RCC 7860 (cell line): ENCODE results near the gene TMEM271.

Experiments used
- DNase-seq: peaks from one replicate; pipeline ENCODE4 v3.0.0-alpha.2; 2015; ENCODE audit warnings: low spot score
- FAIRE-seq: peaks from 2 replicates; lab custom pipeline; 2012; peaks lifted over from hg19 to GRCh38; lab: Jason Lieb, UNC

The TMEM271 gene

GRCh38 chr4:581753-582361 lies 5.8 kb upstream of the TMEM271 start:
- no peak for FAIRE-seq
- no peak for DNase-seq

- DNase-seq (no peak), FAIRE-seq (no peak)
Observed at GRCh38 chr4:581181-581580, 5.1 kb upstream of the TMEM271 start.

GRCh38 chr4:579543-580175 lies 3.6 kb upstream of the TMEM271 start:
- FAIRE-seq (no peak), DNase-seq (no peak)

DNA sequence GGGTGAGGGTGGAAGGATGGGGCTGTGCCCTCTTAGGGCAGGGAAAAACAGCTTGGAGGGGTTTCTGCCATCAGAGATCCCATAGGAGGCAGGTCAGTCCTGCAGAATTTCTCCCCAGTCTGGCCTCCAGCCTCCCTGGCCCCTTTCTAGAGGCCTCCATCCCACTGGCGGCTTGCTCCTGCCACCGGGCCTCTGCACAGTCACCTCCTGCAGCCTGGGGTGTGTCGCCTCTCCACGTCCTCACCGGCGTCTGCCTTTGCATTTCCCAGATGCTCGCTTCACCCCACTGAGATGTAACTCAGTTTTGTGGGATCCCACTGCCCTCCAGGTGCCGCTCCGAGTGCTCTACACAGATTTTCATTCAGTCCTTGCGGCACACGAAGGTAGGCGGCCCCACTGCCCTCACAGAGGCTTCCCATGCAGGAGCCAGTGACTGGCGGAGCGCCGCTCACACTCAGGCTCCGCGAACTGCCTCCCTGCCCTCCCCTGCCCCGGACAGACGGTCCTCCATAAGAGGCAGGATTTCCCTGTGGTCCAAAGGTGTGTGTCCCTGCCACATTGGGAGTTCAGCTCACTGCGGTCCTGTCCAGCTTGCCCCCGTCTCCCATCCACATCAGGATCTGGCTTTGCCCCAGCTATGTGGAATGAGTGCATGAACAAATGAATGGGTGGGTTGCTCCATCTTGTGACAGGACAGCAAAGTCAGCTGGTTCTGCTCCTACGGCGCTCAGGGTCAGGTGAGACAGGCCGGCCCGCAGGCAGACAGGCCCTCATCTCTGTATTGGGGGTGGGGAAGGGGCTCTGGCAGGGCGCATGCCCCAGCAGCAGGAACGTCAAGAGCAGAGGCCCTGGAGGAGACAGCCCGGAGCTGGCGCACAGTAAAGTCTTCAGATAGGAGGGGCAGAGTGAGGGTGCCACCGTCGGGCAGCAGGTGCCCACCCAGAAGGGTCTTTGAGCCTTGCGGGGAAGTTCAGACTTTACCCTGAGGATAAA lies 2.7 kb upstream of the TMEM271 start:
- FAIRE-seq = no peak
- no peak for DNase-seq

DNA sequence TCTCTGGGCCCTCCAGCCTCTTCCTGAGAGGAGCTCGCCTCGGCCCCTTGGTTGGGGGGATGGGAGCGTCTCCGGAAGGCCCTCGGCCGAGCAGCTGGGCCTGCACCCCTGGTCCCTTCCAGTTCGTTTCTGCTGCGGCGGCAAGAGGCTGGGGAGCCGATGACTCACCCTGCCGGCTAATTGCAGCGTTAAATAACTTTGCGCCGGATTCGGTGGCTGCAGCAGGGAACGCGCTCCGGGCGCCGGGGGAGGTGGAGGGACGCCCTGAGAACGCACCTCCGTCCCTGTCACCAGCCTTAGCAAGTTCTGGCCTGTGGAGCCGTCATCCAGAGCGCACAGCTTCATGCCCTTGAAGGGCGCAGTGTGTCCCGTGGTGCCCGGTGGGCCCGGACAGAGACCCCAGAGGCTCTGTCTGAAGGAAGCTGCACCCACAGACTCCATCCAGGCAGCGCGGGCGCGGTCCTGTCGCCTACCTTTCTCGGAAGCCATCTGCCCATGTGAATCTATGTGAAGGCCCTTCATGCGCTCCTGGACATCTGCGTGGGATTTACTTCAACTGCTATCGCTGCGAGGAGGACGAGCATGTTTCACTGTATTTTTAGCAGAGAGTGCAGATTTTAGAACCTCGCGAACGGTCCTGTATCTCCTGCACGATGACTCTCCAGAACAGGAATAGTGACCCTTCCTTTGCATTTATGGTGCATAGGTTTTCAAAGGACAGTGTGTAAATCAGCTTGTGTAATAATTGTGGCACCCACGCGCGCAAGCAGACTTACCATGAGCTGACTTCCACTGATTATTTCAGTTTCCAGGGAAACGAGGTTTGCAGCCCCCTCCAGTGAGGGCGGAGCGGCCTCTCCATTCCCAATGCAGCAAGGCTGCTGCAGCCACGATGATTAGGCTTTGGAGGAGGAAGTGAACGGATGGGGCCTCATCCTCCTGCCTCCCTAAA lies 1.7 kb upstream of the TMEM271 start:
- DNase-seq (no peak), FAIRE-seq (no peak)

- DNase-seq (no peak), FAIRE-seq (no peak)
Observed at GRCh38 chr4:576991-577498, 950 bp upstream of the TMEM271 start.

DNA sequence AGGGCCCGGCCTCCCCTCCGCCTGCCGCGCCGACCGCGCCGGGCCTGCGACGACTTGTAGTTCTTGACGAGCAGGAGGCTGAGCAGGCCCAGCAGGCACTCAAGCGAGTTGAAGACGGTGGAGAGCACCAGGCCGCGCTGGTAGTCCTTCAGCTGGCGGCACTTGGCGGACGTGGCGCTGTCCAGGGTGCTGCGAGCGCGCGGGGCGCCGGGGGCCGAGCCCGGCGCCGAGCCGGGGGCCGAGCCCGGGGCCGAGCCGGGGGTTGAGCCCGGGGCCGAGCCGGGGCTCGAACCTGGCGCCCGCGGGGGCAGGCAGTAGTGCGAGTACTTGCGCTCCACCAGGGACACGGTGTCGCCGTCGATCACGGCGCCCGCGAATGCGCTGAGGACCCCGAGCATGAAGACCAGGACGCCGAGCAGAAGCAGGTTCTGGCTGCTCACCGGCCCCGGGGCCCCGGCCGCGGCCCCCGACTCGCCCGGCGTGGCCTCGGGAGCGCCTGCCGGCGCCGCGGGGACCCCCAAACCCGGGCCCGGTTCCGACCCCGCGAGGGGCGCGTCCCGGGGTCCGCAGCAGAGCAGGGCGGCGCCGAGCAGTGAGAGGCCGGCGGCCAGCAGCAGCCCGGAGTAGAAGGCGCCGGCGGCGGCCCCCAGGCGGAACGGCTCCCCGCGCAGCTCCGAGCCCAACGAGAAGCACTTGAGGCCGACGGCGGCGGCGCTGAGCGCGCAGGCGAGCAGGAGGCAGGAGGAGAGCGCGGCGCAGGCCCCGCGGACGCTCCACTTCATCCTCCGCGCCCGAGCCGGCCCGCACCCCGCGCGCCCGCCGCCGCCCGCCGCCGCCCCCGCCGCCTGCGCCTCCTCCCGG lies 584 bp downstream of the TMEM271 start:
- FAIRE-seq = no peak
- DNase-seq = no peak

- no peak for FAIRE-seq
- DNase-seq = no peak
Observed at GRCh38 chr4:574346-575161, 1.5 kb downstream of the TMEM271 start.

GRCh38 chr4:573122-573892 lies 2.8 kb downstream of the TMEM271 start:
- FAIRE-seq (no peak), DNase-seq (no peak)

GRCh38 chr4:572594-572993 lies 3.5 kb downstream of the TMEM271 start:
- FAIRE-seq (no peak), DNase-seq (no peak)

- no peak for DNase-seq
- no peak for FAIRE-seq
Observed at GRCh38 chr4:571838-572572, 4.1 kb downstream of the TMEM271 start.

DNA sequence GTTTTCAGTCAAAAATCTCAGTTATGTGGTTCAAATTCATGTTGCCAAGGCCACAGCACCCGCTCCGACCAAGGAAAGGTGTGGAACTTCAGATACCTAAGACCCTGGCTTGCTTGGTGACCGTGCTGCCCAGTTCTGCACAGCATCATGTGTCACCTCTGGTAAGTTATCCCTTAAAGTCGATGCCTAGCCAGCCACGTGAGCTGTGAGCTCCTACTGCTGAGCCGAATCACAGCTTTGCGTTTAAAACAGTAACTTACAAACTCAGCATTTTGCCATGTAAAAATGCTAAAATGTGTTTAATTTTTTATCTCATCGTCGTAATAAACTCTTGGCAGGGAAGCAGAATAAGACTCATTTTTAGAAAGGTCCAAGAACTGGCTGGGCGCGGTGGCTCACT lies 5.3 kb downstream of the TMEM271 start:
- FAIRE-seq (no peak), DNase-seq (no peak)

DNA sequence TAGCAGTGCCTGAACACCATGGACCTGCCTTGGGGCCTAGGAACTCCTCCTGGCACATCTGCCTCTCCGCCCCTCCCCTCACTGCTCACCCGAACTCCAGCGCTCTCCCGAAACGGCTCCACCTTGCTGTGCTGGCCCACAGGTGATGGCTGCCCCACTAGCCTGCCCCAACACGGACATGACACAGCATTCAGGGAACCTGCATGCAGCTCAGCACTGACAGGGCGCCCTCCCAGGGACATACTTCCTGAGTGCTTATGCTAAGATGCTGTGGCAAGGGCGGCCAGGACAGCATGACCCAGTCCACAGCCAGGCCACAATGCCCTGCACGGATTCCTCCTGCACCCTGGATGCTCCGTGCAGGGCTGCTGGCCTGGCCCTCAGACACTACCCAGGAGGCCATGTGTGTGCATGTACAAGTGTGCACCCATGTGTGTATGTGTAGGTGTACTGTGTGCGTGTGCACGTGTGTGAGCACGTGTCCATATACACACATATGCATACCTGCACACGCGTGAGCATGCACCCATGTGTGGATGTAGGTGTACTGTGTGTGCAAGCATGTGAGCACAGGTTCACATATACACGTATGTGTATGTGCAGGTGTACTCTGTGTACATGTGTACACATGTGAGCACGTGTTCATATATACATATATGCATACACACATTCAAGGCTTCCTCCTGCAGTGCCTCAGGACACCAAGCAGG lies 6.0 kb downstream of the TMEM271 start:
- DNase-seq = no peak
- no peak for FAIRE-seq

GRCh38 chr4:568962-569361 lies 7.1 kb downstream of the TMEM271 start:
- DNase-seq (no peak), FAIRE-seq (no peak)

DNA sequence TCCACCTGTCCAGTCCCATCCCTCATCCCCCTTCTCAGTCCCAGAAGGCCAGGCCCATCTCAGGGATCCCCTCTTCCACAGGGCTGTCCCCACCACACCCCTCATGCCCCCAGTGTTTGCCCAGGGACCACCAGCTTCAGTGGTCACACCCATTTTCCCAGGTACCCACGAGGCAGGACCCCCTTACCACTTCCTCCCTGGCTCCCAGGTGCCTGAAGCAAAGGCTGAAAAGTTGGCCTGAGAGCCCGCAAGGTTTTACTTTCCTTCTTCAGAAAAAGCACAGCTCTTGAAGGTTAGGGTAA lies 7.8 kb downstream of the TMEM271 start:
- DNase-seq (no peak), FAIRE-seq (no peak)

- FAIRE-seq (no peak), DNase-seq (no peak)
Observed at GRCh38 chr4:567457-568350, 8.4 kb downstream of the TMEM271 start.
